NCI-H345 (cell line): ENCODE measurements around the gene COX8A.
"Not testable (repeated sequence)": the region's sequence is repeated elsewhere in the genome, so short reads cannot be mapped to it uniquely, and the experiment has no call there.

Experiments
- DNase-seq: peaks from one replicate; lab custom pipeline; 2025; lab: John Stamatoyannopoulos, UW

Gene COX8A, protein sequence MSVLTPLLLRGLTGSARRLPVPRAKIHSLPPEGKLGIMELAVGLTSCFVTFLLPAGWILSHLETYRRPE

DNA sequence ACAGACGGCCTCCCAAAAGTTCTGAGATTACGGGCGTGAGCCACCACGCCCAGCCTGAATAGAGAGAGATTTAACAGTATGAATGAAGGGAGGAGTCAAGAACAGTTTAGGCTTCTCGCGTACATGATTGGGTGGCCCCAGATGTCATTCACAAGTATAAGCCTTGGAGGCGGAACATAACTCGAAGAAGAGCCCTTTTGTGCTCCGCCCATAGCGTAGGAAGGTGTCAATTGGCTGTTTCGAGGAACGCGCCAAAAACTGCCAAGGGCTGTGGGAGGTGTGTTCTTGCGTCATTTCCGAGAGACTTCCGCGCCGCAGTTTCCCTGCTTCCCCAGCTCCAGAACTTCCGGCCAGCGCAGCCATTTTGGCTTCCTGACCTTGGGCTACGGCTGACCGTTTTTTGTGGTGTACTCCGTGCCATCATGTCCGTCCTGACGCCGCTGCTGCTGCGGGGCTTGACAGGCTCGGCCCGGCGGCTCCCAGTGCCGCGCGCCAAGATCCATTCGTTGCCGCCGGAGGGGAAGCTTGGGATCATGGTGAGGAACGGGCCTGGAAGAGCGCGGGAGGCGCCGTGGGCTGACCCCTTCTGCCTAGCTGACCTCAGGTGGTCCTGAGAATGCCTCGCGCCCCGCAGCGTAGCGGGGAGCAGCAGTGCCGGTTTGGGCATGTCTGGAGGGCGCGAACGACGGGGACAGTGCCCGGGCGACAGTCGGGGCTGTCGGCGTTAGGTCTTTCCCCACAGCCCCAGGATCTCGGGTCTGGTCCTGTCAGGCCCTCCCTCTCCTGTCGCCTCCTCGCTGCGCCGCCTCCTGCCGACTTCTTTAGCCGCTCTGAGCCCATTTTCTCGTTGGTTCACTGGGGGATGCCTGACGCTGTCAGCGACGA lies at the start of gene COX8A:
COX8A (plus strand) TSS at position 362 of the 885 bp plus-strand sequence; CDS start at position 423, 61 bp downstream.
- DNase-seq = peak; percentile 100

DNA sequence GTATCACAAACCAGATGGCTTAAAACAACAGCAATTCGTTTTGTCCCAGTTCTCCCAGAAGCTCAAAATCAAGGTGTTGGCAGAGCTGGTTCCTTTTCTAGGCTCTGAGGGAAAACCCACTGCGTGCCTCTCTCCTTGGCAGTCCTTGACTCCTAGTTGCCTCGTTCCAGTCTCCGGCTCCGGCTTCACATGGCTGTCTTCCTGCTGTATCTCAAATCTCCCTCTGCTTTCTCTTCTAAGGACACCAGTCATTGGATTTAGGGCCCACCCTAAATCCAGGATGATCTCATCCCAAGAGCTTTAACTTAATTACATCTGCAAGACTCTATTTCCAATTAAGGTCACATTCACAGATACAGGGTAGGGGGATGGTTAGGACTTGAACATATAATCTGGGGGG lies 44.8 kb upstream of the COX8A start:
- no peak for DNase-seq

DNA sequence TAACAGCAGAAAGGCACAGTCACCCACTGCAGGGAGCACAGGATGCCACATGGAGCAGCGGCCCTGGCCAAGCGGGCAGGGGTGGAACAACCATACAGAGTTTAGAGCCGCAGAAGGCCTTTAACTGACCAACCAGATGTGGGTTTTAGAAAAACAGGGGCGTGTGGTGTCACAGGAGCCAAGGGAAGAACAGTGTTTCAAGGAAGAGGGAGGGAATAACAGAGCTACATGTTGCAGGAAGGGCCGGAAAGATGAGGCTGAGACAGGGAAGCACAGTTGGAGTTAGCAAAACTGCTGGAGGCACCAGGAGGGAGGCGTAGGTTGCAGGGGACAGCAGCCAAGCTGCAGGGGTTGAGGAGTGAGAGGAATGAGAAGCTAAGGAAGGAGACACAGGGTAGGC lies 43.4 kb upstream of the COX8A start:
- no peak for DNase-seq

DNA sequence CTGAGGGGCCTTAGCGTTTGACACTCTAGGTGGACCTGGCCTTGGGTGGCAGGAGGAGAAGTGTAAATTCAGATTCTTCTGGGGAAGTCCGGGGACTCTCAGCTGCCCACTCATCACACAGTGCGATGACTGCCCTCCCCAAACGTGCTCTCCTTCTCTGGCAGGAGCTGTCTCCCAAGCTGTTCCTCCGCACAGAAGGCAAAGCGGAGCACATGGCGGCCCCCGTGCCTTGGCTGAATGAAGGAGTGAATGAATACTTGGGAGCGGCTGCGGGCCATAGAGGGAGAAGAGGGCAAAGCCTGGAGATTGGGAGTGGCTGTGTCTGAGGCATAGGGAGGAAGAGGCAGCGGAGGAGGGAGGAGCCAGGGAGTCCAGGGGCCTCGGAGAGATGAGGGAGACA lies 42.5 kb upstream of the COX8A start:
- no peak for DNase-seq

DNA sequence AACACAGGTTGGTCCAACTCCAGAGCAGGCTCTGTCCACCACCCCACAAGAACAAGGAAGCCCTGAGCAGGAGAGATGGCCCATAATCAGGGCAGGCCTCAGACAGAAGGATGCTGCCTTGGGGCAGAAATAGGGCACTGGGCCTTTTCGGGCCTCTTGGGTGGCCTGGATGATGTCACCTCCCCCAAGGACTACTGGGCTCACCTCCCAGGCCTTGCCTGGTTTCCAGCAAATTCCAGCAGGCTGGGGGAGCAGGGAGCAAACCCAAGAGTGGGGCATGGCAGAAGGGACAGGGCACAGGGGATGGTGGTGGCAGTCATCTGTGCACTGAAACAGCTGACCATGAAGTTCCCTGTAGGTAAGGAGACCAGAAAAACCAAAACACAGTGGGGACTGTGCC lies 41.0 kb upstream of the COX8A start:
- no peak for DNase-seq

DNA sequence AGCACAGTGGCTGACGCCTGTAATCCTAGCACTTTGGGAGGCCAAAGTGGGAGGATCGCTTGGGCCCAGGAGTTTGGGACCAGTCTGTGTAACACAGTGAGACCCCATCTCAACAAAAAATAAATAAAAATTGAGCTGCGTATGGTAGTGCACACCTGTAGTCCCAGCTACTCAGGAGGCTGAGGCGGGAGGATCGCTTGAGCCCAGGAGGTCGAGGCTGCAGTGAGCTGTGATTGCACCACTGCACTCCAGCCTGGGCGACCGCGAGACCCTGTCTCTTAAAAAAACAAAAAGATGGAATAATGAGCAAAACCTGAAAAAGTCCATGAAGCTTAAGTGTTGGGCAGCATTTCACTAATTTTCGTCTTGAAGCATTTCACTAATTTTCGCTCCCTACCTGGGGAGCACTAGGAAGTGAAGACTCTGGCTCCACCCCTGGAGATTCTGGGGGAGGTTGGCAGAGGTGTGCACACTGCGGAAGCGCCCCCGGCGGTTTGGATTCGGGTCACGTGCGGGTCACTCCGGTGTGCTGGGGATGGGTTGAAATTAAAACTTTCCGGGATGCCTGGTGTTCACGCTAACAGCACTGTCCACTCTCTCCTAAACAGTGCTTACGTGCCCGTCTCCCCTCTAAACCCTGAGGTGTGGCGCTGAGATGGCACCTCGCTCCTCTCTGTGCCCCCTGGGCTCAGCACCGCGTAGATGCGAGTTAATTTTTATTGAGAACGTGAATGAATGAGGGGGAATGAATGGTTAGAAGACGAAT lies 36.5 kb upstream of the COX8A start:
- DNase-seq = peak; percentile 40

DNA sequence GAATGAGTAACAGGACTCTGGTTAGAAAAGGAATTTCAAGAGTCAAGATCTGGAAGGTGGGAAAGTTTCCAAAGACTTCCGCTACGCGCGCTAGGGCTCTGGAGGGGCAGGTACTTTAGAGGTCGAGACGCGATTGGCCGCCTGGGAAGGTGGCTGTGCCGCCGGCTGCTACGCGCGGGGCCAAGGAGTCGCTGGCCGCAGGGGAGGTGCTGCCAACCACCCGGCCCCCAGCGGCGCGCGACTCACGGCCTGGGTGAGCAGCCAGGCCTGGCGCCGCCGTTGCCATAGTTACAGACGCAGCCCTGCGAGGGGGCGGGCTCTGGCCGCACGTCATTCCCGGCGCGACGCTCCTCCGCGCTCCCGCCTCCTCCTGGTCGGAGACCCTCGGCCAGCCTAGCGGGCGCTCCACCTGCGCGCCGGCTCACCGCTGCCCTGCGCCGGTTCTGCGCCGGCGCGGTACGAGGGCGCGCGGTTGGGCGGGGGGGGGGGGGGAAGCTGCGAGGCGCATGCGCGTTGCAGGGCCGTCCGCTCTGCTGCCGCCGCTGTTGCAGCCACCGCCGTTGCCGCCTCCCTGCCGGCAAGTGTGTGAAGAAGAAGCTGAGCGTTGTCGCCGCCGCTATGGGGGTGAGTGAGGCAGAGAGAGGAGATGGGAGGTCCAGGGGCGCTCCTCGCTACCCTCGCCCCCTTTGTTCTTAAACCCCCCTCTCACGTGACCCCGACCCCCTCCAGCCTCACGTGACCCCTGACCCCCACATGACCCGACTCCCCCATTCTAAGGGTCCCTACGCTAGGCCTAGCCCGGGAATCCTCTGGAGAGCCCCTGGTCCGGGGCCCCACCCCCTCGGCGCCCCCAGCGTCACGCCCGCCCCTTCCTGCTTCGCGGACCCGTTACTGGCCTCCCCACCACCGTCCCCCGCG lies 35.7 kb upstream of the COX8A start, which contains the start of gene NAA40:
NAA40 (plus strand) TSS at position 524 of the 918 bp plus-strand sequence; CDS start at position 619, 95 bp downstream.
- peak; percentile 98 for DNase-seq

DNA sequence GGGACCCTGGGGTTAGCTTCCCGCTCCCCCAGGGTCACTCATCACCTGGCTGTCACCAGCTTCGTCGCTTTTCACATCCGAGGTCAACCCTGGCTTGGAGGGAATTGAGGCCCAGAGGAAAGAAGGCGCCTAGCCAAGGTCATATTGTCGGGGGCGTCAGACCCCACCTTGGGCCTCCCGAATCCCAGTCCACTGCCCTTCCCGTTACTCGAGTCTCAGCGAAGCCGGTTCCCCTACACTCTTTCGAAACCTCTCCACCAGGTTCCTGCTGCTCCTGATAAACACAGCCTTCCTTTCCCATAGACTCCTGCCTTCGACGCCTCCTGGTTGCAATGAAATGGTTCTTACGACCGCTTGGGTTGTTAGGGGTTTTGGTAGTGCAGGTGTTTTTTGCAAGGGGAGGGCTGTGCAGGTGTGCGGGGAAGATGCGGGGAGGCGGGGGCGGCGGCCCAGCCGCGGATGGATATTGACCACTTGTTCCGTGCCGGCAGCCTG lies 35.0 kb upstream of the COX8A start:
- peak; percentile 33 for DNase-seq

DNA sequence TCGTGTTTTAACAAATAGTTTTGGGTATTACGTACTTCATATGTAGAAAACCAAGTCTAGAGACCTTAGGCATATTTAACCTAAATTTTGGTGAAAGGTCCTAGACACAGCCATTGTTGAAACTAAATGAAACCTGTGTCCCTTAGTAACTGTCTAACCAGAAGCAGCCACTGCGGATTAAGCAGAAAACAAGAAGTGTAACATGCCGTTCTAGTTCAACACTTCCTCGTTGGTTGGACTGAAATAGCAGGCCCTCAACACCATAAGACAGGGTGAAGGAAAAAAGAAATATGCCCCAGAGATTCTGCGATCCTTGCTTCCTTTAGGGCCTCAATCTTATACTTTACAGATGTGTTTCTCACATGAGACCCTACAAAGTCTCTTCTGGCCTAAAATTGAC lies 33.6 kb upstream of the COX8A start:
- no peak for DNase-seq

DNA sequence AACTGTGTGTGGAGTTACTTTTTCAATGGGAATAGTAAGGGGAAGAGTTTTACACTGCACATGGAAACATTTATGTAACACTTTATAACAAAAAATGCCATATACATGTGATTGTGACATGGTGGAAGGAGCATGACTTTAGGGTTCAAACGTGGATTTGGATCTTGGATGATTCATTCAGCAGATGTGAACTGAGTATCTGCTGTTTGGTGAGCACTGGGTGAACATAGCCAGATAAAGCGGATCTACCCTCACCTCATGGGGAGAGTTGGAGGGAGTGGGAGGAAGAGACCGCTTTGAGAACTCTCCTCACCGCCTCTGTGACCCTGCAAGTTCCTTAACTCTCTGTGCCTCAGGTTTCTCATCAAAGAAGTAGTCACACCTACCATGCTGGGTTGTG lies 32.5 kb upstream of the COX8A start:
- DNase-seq = no peak

DNA sequence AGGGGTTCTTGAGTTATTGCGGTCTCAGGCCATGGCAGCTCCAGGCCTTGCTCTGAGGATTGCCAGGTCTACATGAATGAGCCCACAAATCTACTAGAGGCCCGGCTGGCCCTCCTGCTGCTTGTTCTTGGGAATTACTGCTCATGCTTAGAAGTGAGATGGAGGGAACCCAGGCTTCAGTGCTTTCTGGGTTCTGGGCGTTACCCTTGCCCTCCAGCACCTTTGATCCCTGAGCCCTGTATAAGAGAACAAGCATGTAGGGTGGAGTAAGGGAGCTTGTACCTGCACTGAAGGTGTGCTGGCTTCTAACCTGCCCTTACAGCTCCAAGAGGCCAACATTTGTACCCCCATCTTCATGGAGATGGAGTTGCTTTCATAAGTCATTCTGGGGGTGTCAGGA lies 31.6 kb upstream of the COX8A start:
- no peak for DNase-seq

DNA sequence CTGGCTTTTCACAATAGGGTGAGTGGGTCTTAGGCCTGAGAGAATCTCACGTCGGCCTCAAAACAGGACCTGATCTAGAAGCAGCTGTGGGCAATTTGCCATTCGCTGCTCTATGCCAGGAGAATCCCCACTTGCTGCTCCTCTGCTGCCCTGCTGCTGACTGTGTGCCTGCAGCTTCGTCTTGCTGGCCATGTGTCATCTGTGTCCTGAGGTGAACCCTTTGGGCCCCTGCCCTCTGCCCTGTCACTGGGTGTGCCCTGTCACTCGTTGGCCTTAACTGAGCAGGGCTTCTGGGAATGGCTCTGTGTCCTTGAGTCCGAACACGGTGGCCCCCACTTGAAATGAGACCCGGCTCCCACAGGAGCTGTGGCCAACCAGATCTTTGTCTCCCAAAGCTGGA lies 29.4 kb upstream of the COX8A start:
- no peak for DNase-seq

DNA sequence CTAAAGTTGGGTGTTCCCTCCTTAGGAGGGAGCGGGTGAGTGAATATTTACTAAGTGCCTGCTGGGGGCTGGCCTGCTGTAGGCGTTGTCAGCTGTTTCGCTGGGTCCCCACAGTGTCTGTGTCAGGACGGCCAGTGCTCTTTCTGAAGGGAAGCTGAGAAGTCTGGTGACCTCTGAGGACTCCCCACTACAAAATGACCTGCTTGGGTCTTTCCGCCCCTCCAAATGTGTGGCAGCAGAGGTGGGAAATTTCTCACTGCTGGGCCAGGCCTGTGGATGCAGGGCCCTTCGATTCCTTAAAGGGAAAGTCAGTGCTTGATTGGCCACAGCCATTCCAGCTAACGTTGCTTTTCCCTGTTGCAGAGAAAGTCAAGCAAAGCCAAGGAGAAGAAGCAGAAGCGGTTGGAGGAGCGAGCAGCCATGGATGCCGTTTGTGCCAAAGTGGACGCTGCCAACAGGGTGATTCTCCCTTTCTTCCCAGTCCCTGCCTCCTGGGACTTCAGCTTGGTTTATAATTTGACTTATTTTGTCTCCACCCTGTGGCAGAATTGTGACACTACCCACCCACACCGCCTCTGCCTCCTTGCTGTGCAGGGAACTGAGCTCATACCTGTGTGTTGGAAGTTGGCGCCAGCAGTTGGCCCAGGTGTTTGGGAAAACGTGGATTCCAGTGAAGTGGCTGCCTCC lies 28.8 kb upstream of the COX8A start:
- DNase-seq = peak; percentile 67

DNA sequence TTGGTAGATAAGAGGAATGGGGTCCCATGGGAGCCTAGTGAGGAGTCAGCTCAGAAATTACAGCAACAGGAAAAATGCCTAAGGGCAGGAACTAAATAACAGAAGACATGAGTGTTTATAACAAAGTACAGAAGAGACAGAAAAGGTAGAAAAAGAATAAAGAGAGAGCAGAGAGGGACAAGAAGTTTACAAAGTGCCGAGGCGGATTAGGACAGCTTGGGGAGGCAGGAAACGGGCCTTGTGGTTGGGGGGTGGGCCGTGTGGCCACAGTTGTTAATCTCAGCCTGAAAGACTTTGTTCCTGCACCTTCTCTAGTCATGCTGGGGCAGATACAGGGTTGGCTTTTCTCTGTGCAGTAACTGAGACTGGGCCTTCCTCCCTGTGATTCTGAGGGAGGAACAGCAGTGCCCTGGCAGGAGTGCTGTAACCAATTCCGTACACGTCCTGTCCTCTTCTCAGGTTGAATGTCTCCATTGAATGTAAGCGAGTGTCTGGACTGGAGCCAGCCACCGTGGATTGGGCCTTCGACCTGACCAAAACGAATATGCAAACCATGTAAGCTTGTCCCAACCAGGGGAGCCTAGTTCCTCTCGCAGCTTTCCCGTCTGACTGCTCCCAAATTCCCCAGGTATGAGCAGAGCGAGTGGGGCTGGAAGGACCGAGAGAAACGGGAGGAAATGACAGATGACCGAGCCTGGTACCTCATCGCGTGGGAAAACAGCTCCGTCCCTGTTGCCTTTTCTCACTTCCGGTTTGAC lies 22.5 kb upstream of the COX8A start:
- no peak for DNase-seq

DNA sequence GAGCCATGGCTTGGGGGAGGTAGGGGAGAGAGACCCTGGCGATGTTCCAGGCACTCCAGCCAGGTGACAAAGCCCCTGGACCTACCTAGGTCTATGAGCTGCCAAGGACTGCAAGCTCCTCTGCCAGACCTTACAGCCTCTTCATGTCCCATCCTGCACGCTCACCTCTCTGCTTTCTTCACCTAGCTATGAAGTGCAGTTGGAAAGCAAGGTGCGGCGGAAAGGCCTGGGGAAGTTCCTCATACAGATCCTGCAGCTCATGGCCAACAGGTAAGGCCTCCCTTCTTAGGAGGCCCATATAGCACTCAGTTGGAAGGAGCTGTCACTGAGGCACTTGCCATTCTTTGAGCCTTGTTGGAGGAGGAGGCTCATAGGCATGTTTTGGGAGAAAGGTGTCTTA lies 21.9 kb upstream of the COX8A start:
- no peak for DNase-seq

DNA sequence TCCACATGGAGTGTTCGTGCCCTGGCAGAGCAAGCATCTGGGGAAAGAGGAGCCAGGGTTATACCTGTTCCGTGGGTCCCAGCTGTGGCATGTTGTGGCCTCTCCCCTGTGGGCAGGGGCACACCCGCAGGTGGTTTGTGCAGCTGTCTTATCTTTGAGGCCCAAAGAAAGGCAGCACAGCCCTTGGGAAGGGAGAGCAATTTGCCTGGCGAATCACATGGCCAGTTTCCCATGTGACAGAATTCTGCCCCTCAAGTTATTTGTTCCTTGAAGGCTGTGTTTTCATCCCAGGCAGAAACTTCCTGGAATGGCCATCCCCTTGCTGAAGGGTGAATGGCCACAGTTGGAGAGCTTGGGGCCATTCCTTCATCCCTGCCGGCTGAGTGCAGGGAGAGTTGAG lies 16.4 kb upstream of the COX8A start:
- no peak for DNase-seq

DNA sequence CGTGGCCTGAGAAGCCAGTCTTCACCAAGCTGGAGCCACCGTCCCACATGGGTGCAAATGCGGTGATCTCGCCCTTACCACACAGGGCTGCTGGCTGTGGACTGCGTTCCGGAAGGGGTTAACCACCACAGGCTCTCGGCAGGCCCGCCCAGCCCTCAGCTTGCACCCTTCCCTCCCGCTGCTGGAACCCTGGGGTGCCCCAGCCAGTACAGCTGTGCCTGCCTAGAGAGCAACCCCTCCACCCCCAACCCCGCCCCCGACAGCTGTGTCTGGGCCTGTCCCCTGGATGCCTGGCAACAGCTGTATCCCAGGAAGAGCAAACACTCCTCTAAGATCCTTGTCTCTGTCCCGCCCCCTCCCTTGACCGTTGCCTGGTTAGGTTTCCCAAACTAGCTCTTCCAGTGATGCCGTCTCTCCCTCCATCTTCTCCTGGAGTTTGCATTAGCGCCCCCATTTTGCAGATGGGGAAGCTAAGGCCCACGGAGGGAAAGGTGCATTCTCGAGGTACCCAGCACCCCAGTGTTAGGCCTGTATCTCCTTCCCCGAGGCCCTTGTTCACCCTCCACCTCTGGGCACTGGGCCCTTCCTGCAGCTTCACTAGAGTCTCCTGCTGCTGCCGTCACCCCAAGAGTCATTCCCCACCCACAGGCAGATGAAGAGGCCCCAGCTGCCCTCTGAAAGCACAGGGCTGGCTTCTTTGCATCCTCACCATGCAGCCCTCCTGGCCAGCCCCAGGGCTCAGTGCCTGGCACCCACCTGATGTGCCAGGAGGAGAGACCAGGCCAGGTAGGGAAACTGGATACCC lies 12.6 kb upstream of the COX8A start:
- DNase-seq = peak; percentile 90

DNA sequence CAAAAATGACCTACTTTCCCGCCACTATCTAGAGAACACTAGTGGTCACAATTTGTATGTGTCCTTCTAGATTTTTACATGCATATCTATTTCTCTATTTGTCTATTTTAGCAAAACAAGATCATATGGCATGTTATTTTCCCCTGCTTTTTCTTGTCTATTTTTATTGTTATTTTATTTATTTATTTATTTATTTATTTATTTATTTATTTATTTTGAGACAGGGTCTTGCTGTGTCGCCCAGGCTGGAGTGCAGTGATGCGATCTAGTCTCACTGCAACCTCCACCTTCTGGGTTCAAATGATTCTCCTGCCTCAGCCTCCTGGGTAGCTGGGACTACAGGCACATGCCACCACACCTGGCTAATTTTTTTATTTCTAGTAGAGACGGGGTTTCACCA lies 10.5 kb upstream of the COX8A start:
- not testable (repeated sequence) for DNase-seq

DNA sequence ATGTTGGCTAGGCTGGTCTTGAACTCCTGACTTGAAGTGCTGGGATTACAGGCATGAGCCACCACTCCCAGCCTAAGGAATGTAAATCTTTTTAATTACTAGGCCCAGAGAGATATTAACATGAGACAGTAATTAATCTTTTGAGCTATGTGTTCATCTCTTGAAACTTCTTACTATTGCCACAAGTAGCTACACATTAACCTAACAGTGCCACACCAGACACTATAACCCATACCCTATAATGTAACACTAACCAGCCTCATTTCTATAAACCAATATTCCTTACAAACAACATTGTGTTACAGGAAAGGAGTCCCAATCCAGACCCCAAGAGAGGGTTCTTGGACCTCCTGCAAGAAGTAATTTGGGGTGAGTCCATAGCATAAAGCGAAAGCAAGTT lies 8.0 kb upstream of the COX8A start:
- DNase-seq = no peak

DNA sequence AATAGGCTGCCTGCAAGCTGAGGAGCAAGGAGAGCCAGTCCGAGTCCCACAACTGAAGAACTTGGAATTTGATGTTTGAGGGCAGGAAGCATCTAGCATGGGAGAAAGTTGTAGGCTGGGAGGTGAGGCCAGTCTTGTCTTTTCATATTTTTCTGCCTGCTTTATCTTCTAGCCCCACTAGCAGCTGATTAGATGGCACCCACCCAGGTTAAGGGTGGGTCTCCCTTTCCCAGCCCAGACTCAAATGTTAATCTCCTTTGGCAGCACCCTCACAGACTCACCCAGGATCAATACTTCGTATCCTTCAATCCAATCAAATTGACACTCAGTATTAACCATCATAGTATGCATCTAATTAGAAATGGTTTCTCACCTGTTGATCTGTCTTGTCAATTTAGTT lies 5.0 kb upstream of the COX8A start:
- no peak for DNase-seq
